ENCODE results near the gene SLC19A1.

GRCh38 chr21:45588871-45589491 is 46.7 kb upstream of the SLC19A1 start:
- TF ChIP-seq CTCF (conservative IDR thresholded peaks at IDR 0.05) (no peak), EZH2 (IDR thresholded peaks at IDR 0.05; ENCODE audit: low read depth) (no peak)

All from PC-9 (cell line).